HL-60 (cell line): Measurements from ENCODE around the gene DLX4.

Experiments used
- DNase-seq, 2 experiments: peaks; one replicate each; pipeline ENCODE4 v3.0.0-alpha.2; 2010 to 2020; ENCODE audit warnings: low read depth in 1 of 2, low spot score in 1 of 2
- H3K27ac ChIP-seq: fragments of 250-450 bp; sonication (Bioruptor Pico); replicated peaks from 2 replicates; pipeline ENCODE4 v1.5.1; 2020; ENCODE audit warnings: mild to moderate bottlenecking, moderate library complexity
- H3K27me3 ChIP-seq: fragments of 250-450 bp; sonication (Bioruptor Pico); 2 replicates; pipeline ENCODE4 v1.5.1; 2021; ENCODE audit warnings: mild to moderate bottlenecking, moderate library complexity; ENCODE audit not compliant: insufficient read depth, poor library complexity, severe bottlenecking
- H3K4me3 ChIP-seq: replicated peaks from 2 replicates; pipeline ENCODE4 v1.5.1; 2011; ENCODE audit warnings: mild to moderate bottlenecking, control low read depth, low read length; ENCODE audit not compliant: insufficient read depth
- GABPA ChIP-seq: IDR thresholded peaks from 2 replicates; pipeline ENCODE4 v1.6.1; 2012; ENCODE audit warnings: low read depth
- POLR2AphosphoS5 ChIP-seq: IDR thresholded peaks from 2 replicates; pipeline ENCODE4 v1.6.1; 2012; ENCODE audit warnings: low read depth
- SPI1 ChIP-seq: IDR thresholded peaks from 2 replicates; pipeline ENCODE4 v1.6.1; 2012; ENCODE audit warnings: low read depth, mild to moderate bottlenecking, borderline replicate concordance
- TF ChIP-seq, protein P1 (sequence below): IDR thresholded peaks from one replicate; pipeline ENCODE4 v1.5.1; 2011; ENCODE audit warnings: low read length, control low read depth, inconsistent platforms; ENCODE audit not compliant: insufficient read depth
- TF ChIP-seq, protein P2 (sequence below): IDR thresholded peaks from 2 replicates; pipeline ENCODE4 v1.6.1; 2012; ENCODE audit warnings: low read depth; ENCODE audit not compliant: insufficient replicate concordance

Gene DLX4

DNA sequence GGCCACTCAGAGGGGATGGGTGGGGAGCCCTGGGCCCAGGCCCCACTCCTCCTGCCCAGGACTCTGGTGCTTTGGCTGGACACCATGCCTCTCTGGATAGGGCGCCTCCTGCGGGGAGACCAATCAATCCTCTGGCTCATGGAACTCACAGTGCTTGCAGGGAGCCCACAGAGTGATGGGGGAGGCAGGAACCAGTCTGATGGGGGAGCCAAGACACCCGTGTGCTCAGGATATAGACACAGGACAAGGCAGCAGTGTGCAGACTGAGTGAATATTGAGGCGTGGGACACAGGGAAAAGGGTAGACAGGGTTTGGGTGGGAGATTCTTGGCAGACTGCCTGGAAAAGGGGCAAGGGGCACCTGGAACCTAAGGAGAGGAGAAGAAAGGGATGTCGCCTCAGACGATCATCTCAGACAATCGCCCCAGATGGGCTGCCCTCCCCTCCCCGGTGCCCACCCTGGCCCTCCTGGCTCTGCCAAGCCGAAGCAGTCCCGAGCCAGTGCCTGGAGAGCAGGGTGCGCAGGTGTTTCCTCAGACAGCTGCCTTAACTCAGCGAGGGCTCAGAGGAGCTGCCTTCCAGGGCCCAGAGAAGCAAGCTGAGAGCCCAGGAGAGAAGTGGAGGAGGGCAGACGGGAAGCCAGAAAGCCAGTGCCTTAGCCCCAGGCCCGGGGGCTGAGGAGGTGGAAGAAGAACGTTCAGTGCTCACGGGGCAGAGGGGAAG lies 37.4 kb upstream of the DLX4 start:
- DNase-seq, result no peak
- Histone ChIP-seq H3K27me3 (peaks cover 10% of the 10 kb centered on the region), H3K27ac (no peak overlapping the region), H3K4me3 (no peak overlapping the region)
- TF ChIP-seq, protein P1, sequence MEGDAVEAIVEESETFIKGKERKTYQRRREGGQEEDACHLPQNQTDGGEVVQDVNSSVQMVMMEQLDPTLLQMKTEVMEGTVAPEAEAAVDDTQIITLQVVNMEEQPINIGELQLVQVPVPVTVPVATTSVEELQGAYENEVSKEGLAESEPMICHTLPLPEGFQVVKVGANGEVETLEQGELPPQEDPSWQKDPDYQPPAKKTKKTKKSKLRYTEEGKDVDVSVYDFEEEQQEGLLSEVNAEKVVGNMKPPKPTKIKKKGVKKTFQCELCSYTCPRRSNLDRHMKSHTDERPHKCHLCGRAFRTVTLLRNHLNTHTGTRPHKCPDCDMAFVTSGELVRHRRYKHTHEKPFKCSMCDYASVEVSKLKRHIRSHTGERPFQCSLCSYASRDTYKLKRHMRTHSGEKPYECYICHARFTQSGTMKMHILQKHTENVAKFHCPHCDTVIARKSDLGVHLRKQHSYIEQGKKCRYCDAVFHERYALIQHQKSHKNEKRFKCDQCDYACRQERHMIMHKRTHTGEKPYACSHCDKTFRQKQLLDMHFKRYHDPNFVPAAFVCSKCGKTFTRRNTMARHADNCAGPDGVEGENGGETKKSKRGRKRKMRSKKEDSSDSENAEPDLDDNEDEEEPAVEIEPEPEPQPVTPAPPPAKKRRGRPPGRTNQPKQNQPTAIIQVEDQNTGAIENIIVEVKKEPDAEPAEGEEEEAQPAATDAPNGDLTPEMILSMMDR, result no peak
- no peak for TF ChIP-seq POLR2AphosphoS5
- no peak for TF ChIP-seq SPI1
- TF ChIP-seq GABPA, result no peak
- TF ChIP-seq, protein P2, sequence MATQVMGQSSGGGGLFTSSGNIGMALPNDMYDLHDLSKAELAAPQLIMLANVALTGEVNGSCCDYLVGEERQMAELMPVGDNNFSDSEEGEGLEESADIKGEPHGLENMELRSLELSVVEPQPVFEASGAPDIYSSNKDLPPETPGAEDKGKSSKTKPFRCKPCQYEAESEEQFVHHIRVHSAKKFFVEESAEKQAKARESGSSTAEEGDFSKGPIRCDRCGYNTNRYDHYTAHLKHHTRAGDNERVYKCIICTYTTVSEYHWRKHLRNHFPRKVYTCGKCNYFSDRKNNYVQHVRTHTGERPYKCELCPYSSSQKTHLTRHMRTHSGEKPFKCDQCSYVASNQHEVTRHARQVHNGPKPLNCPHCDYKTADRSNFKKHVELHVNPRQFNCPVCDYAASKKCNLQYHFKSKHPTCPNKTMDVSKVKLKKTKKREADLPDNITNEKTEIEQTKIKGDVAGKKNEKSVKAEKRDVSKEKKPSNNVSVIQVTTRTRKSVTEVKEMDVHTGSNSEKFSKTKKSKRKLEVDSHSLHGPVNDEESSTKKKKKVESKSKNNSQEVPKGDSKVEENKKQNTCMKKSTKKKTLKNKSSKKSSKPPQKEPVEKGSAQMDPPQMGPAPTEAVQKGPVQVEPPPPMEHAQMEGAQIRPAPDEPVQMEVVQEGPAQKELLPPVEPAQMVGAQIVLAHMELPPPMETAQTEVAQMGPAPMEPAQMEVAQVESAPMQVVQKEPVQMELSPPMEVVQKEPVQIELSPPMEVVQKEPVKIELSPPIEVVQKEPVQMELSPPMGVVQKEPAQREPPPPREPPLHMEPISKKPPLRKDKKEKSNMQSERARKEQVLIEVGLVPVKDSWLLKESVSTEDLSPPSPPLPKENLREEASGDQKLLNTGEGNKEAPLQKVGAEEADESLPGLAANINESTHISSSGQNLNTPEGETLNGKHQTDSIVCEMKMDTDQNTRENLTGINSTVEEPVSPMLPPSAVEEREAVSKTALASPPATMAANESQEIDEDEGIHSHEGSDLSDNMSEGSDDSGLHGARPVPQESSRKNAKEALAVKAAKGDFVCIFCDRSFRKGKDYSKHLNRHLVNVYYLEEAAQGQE, result no peak

DNA sequence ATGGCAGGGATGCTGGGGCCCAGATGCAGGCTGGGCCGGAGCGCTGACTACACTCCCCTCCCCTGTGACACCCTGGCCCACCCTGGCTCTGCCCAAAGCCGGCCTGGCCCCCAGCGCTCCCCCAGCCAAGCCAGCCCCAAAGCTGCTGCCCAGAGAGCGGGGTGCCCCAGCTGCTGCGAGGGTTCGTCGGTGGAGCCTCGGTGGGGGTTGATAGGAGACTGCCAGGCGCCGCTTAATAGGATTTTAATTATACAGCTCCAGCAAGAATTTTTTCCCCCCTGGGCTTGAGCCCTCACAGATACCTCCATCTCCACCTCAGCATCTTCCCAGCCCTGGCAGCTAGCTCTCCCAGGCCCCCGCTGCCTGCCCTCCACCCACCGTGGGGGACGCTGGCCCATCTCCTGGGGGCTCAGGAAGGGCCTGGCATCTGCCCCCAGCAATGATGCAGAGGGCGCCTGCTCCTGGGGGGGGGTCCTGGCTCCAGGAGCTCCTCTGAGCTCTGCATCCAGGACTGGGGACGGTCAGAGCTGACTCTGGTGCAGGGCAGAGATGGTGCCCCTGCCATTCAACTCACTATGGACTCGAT lies 36.8 kb upstream of the DLX4 start:
- Histone ChIP-seq H3K27me3 (peaks cover 10% of the 10 kb centered on the region), H3K4me3 (no peak overlapping the region), H3K27ac (no peak overlapping the region)
- TF ChIP-seq, protein P2, result no peak
- TF ChIP-seq GABPA, result no peak
- no peak for DNase-seq

DNA sequence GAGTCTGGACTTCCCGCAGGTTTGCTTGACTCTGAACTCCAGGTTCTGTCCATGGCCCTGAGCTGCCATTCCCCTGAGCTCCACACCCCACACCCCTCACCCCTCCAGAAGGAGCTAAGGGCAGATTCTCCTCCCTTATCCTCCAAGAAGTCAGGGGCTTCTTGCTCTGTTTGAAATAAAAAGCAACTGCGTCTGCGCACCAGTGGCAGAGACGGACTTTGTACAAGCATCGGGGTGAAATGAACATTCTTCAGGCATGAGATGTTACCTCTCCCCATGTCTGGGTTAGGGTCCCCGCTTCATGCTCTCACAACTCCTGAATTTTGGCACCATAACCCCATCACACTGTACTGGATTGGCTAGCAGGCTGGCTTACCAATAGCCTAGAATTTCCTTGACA lies 36.1 kb upstream of the DLX4 start:
- no peak for DNase-seq
- H3K27me3 ChIP-seq, result peaks cover 10% of the 10 kb centered on the region
- H3K4me3 ChIP-seq, result no peak overlapping the region
- no peak for TF ChIP-seq GABPA
- TF ChIP-seq, protein P1, result no peak
- TF ChIP-seq SPI1, result no peak
- TF ChIP-seq POLR2AphosphoS5, result no peak
- no peak overlapping the region for H3K27ac ChIP-seq

DNA sequence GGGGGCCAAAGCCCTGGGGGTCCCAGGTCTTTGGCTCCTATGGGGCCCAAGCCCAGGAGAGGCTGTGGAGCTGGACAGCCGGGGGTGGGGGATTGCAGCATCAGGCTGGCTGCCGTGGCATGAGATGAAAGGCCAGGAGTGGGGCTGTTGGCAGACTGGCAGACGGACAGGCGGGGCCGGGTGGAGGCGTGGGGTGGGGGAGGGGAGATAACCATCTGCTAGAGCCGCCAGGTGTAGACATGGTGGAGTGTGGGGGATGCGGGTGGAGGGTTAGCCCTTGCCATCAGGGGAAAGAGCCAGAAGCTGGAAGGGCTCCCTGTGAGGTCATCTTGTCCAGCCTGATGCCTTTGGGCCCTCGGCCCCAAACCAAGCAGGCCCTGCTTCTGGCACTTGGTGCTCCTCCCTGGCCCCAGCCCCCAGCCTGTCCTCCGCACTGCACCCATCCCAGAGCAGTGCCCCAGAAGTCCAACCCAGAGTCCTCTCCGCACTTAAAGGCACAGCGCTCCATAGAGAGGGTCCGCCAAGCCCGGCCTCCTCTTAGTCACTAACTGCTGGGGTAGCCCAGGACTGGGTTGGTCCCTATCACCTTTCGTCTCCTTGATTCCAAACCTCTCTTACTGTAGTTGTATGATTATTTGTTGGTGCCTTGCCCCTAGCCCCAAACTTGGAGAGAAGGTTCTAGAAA lies 33.3 kb upstream of the DLX4 start:
- Histone ChIP-seq H3K27ac (no peak overlapping the region), H3K27me3 (peaks cover 5% of the 10 kb centered on the region), H3K4me3 (no peak overlapping the region)
- no peak for DNase-seq
- no peak for TF ChIP-seq POLR2AphosphoS5
- TF ChIP-seq SPI1, result no peak
- TF ChIP-seq, protein P1, result no peak
- TF ChIP-seq, protein P2, result no peak
- no peak for TF ChIP-seq GABPA
